Cardiac fibroblast (primary cell): ENCODE measurements around the gene USP47.
A peak's percentile ranks its signal among the peaks of the same experiment; 100 is the strongest.

ENCODE experiments used
- DNase-seq, 2 donors: peaks; one replicate each; pipeline versions ENCODE4 v3.0.0 to v3.0.0-alpha.2; 2010; ENCODE audit warnings: low read depth in 2 of 2
- H3K4me3 ChIP-seq, 2 donors: replicated peaks in 1 of 2; 1 replicate in 1 of 2; 2 replicates in 1 of 2; pipeline ENCODE4 v1.5.1; 2011; ENCODE audit warnings: low read depth in 2 of 2, low read length in 2 of 2, mild to moderate bottlenecking in 2 of 2, moderate library complexity in 1 of 2
- CTCF ChIP-seq: IDR thresholded peaks from one replicate; pipeline ENCODE4 v1.5.1; 2011; ENCODE audit warnings: low read depth, mild to moderate bottlenecking, low read length, inconsistent platforms

USP47 gene

GRCh38 chr11:11876458-11876857 lies 34.7 kb downstream of the USP47 start:
- TF ChIP-seq CTCF: peak; percentile 14
- no peak overlapping the region for H3K4me3 ChIP-seq
- DNase-seq: peak in 1 of 2 donors; percentile 22

GRCh38 chr11:11880179-11880578 lies 38.4 kb downstream of the USP47 start:
- no peak for TF ChIP-seq CTCF

GRCh38 chr11:11882539-11882938 lies 40.8 kb downstream of the USP47 start:
- no peak for TF ChIP-seq CTCF
- H3K4me3 ChIP-seq: no peak overlapping the region
- no peak for DNase-seq

More at GRCh38 chr11:11880179-11880578, 38.4 kb downstream of the USP47 start:
- DNase-seq: no peak
- no peak overlapping the region for H3K4me3 ChIP-seq

GRCh38 chr11:11884351-11884750 lies 42.6 kb downstream of the USP47 start:
- no peak for TF ChIP-seq CTCF
- DNase-seq: no peak
- no peak overlapping the region for H3K4me3 ChIP-seq

- no peak for DNase-seq
- TF ChIP-seq CTCF: no peak
- no peak overlapping the region for H3K4me3 ChIP-seq
These were observed 43.2 kb downstream of the USP47 start for GRCh38 chr11:11884774-11885481.

GRCh38 chr11:11894486-11894885 lies 52.7 kb downstream of the USP47 start:
- H3K4me3 ChIP-seq: no peak overlapping the region

More at GRCh38 chr11:11894486-11894885, 52.7 kb downstream of the USP47 start:
- TF ChIP-seq CTCF: no peak
- DNase-seq: peak in 1 of 2 donors; percentile 13
